ENCODE data around the gene SOCS3. TPM values are rescaled to one million over a fixed set of nuclear protein-coding genes. Genes with fewer than 3 reads are reported as not detected.

The SOCS3 gene
- total and polyA plus RNA-seq, 4 donors: 65.8 to 545 (median 113) TPM

- H3K4me1 ChIP-seq (ENCODE audit: control insufficient read depth in 5 of 5, insufficient read depth in 5 of 5, low read length in 5 of 5): peaks cover 0 to 28% (median 11%) of the 10 kb centered on the region in 5 donors
- DNase-seq: peak in 2 of 3 donors; percentile 39 to 56
Measured at GRCh38 chr17:78323826-78324390, 36.0 kb downstream of the SOCS3 start.

GRCh38 chr17:78322858-78323455, 36.9 kb downstream of the SOCS3 start:
- peak overlapping the region in 1 of 2 donors; percentile 33 for H3K9ac ChIP-seq (ENCODE audit: insufficient read depth in 1 of 2, low read length in 2 of 2)

More at GRCh38 chr17:78323826-78324390, 36.0 kb downstream of the SOCS3 start:
- WGBS, 2 donors: 41 to 51% methylated on average over 7 of the region's 7 CpGs
- H3K36me3 ChIP-seq (ENCODE audit: control insufficient read depth in 4 of 4, insufficient read depth in 4 of 4, low read length in 4 of 4): no peaks in the 10 kb centered on the region
- TF ChIP-seq CTCF (IDR thresholded peaks at IDR 0.05; ENCODE audit: control extremely low read depth, extremely low read depth): no peak
- peak overlapping the region; percentile 77 for H3K27ac ChIP-seq (ENCODE audit: low read depth in 1 of 2, low read length in 1 of 2)
- ATAC-seq (ENCODE audit: insufficient read depth, low FRiP score): no peak
- H3K4me3 ChIP-seq: no peak overlapping the region
- peak overlapping the region; percentile 76 to 82 for H3K9ac ChIP-seq (ENCODE audit: insufficient read depth in 1 of 2, low read length in 2 of 2)
- no peaks in the 10 kb centered on the region for H3K9me3 ChIP-seq (ENCODE audit: control insufficient read depth in 4 of 4, insufficient read depth in 3 of 4, low read length in 3 of 4)
- H3K27me3 ChIP-seq (ENCODE audit: control insufficient read depth in 3 of 3, insufficient read depth in 3 of 3, low read length in 2 of 3): no peaks in the 10 kb centered on the region

DNA sequence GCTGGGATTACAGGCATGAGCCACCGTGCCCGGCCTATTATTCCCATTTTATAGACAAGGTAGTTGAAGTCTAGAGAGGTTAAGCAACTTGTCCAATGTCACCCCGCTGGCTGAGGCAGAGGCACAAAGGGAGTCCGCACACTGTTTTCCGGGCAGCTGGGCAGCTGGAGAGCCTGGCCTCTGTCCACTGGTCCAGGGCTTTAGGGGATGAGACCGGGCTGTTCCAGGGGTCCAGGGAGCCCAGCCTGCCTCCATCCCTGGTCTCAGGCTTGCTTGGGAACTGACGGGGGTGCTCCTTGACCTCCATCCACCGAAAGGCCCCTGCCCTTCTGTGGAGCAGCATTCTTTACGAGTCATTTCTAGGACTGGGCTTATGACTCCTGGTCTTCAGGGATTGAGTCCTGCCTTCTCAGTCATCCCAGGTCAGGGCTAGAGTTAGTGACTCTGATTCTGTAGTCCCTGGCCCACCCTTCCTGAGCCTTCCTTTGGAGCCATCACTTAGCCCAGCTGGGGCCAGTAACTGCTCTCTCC, 37.5 kb downstream of the SOCS3 start:
- peaks cover 0 to 32% (median 14%) of the 10 kb centered on the region in 5 donors for H3K4me1 ChIP-seq (ENCODE audit: control insufficient read depth in 5 of 5, insufficient read depth in 5 of 5, low read length in 5 of 5)
- no peaks in the 10 kb centered on the region for H3K36me3 ChIP-seq (ENCODE audit: control insufficient read depth in 4 of 4, insufficient read depth in 4 of 4, low read length in 4 of 4)
- DNase-seq (no peak), ATAC-seq (ENCODE audit: insufficient read depth, low FRiP score) (no peak)
- no peaks in the 10 kb centered on the region for H3K9me3 ChIP-seq (ENCODE audit: control insufficient read depth in 4 of 4, insufficient read depth in 3 of 4, low read length in 3 of 4)
- no peak for TF ChIP-seq CTCF (IDR thresholded peaks at IDR 0.05; ENCODE audit: control extremely low read depth, extremely low read depth)
- no peak overlapping the region for H3K4me3 ChIP-seq
- no peaks in the 10 kb centered on the region for H3K27me3 ChIP-seq (ENCODE audit: control insufficient read depth in 3 of 3, insufficient read depth in 3 of 3, low read length in 2 of 3)
- H3K9ac ChIP-seq (ENCODE audit: insufficient read depth in 1 of 2, low read length in 2 of 2): no peak overlapping the region
- H3K27ac ChIP-seq (ENCODE audit: low read depth in 1 of 2, low read length in 1 of 2): peak overlapping the region in 1 of 2 donors; percentile 77
- WGBS, 2 donors: 93% methylated on average over 9 of the region's 9 CpGs

More at GRCh38 chr17:78322858-78323455, 36.9 kb downstream of the SOCS3 start:
- peaks cover 0 to 28% (median 11%) of the 10 kb centered on the region in 5 donors for H3K4me1 ChIP-seq (ENCODE audit: control insufficient read depth in 5 of 5, insufficient read depth in 5 of 5, low read length in 5 of 5)
- WGBS, 2 donors: 71 to 82% methylated on average over 16 of the region's 16 CpGs
- no peaks in the 10 kb centered on the region for H3K9me3 ChIP-seq (ENCODE audit: control insufficient read depth in 4 of 4, insufficient read depth in 3 of 4, low read length in 3 of 4)
- peak overlapping the region in 1 of 2 donors; percentile 77 for H3K27ac ChIP-seq (ENCODE audit: low read depth in 1 of 2, low read length in 1 of 2)
- H3K4me3 ChIP-seq: no peak overlapping the region
- ATAC-seq (ENCODE audit: insufficient read depth, low FRiP score) (no peak), DNase-seq (no peak)
- no peak for TF ChIP-seq CTCF (IDR thresholded peaks at IDR 0.05; ENCODE audit: control extremely low read depth, extremely low read depth)
- H3K36me3 ChIP-seq (ENCODE audit: control insufficient read depth in 4 of 4, insufficient read depth in 4 of 4, low read length in 4 of 4): no peaks in the 10 kb centered on the region
- H3K27me3 ChIP-seq (ENCODE audit: control insufficient read depth in 3 of 3, insufficient read depth in 3 of 3, low read length in 2 of 3): no peaks in the 10 kb centered on the region

Measured in lung (tissue), 12 donors.